ENCODE results near the gene KRT86. TPM values are rescaled to one million over a fixed set of nuclear protein-coding genes. Genes with fewer than 3 reads are reported as not detected.

The KRT86 gene
- polyA plus RNA-seq, 2 of the 4 experiments (the other 2 are of a cell fraction), result 23.5 to 378 TPM

DNA sequence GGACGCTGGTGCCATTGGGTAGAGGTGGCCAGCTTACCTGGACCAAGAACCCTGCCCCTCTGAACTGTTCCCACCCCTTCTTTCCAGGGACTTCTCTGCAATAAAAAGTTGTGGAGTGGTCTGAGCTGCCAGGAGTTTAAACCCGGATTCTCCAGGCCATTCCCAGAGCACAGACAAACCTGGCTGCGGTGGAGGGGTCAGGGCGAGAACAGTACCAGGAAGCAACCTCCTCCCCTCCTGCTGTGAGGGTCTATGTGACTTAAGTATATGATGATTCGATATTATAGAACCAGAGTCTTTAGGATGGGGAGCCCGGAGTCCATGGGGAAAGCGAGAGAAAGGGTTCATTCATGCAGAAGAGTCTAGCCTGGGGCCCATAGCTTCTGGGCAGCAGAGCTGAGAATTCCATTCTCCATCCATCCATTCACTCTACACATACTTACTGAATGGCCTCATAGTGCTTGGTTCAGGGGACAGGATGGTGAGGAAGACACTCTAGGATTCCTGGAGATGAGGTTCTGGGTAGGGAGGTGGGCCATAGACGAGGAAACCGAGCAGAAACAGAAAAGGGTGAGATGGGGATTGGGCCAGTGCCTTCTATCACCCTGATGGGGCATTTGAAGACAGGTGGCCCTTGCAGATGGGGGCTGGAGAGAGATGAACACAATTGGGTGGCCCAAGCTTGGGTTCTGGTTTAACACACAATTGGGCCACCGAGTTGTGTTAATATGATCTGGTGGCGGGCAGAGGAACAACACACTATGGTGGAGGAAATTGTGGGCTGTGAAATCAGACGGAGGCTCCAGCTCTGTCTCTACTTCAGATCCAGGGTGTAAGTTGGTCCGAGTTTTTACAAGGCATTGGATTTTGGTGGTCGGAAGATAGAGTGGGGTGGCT lies 5.2 kb downstream of the KRT86 start:
- ATAC-seq, result peak in 1 of 2 experiments; percentile 17; a peak in 3 of 6 replicates
- no peak for FAIRE-seq
- no peaks in the 10 kb centered on the region for H3K9me3 ChIP-seq
- POLR2A ChIA-PET, result interaction anchor here (1.0 to 11.7 kb wide), 18 partner anchors 8 to 726 kb away, joined by 3 to 383 read pairs (median 7); partner anchors contain the start of genes EIF4B, KRT7 and KRT80
- H3K4me3 ChIP-seq, result no peak overlapping the region
- H3K4me1 ChIP-seq, result peaks cover 76% of the 10 kb centered on the region
- peak in 1 of 2 experiments; percentile 39 for DNase-seq (ENCODE audit: low read depth in 1 of 2, low spot score in 1 of 2)
- WGBS (ENCODE audit: missing lambda C conversion rate), result 13% methylated on average over 14 of the region's 14 CpGs
- CTCF ChIA-PET, result interaction anchor here (0.5 to 15.3 kb wide), 48 partner anchors 8 to 1526 kb away, joined by 3 to 387 read pairs (median 8); partner anchors contain the start of genes KRT7 and KRT83
- peak overlapping the region; percentile 96 to 100 for H3K27ac ChIP-seq
- H3K4me2 ChIP-seq, result peak overlapping the region; percentile 84
- TF ChIP-seq NR3C1 (IDR thresholded peaks at IDR 0.05), result no peak
- no peak for TF ChIP-seq CBX2 (IDR thresholded peaks at IDR 0.05; ENCODE audit: borderline replicate concordance, low read depth)
- TF ChIP-seq MYC (IDR thresholded peaks at IDR 0.05; ENCODE audit: borderline replicate concordance, low read length), result no peak
- peak; percentile 5 for TF ChIP-seq ZSCAN20 (CRISPR knock-in tag; IDR thresholded peaks at IDR 0.05)
- TF ChIP-seq, protein P1, sequence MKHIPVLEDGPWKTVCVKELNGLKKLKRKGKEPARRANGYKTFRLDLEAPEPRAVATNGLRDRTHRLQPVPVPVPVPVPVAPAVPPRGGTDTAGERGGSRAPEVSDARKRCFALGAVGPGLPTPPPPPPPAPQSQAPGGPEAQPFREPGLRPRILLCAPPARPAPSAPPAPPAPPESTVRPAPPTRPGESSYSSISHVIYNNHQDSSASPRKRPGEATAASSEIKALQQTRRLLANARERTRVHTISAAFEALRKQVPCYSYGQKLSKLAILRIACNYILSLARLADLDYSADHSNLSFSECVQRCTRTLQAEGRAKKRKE (CRISPR knock-in tag; IDR thresholded peaks at IDR 0.05; ENCODE audit: low read depth), result peak; percentile 63
- TF ChIP-seq KDM5A (IDR thresholded peaks at IDR 0.05), result no peak
- TF ChIP-seq, protein P2, sequence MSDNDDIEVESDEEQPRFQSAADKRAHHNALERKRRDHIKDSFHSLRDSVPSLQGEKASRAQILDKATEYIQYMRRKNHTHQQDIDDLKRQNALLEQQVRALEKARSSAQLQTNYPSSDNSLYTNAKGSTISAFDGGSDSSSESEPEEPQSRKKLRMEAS (IDR thresholded peaks at IDR 0.05), result no peak
- no peak for TF ChIP-seq CBX8 (IDR thresholded peaks at IDR 0.05)
- no peak for TF ChIP-seq CEBPB (IDR thresholded peaks at IDR 0.05)
- no peak for TF ChIP-seq EHMT2 (IDR thresholded peaks at IDR 0.05; ENCODE audit: low read depth)
- no peak for TF ChIP-seq MAZ (IDR thresholded peaks at IDR 0.05; ENCODE audit: borderline replicate concordance, low read depth, low read length)
- TF ChIP-seq HOXB13 (CRISPR knock-in tag; IDR thresholded peaks at IDR 0.05; ENCODE audit: low read depth), result peak; percentile 96
- TF ChIP-seq SREBF2 (IDR thresholded peaks at IDR 0.05), result no peak
- peak; percentile 86 for TF ChIP-seq HEYL (CRISPR knock-in tag; IDR thresholded peaks at IDR 0.05)
- peak; percentile 77 for TF ChIP-seq HOXA7 (CRISPR knock-in tag; IDR thresholded peaks at IDR 0.05)
- no peak for TF ChIP-seq KDM1A (IDR thresholded peaks at IDR 0.05; ENCODE audit: low read depth)
- no peak for TF ChIP-seq RAD21 (conservative IDR thresholded peaks at IDR 0.05 in 1 of 2, IDR thresholded peaks at IDR 0.05 in 1 of 2)
- TF ChIP-seq TP53 (CRISPR knock-in tag; IDR thresholded peaks at IDR 0.05), result no peak; the same call in 1 of the 2 replicates
- no peak; the same call in 2 of the 3 replicates for TF ChIP-seq SMC3 (IDR thresholded peaks at IDR 0.05)
- TF ChIP-seq, protein P3, sequence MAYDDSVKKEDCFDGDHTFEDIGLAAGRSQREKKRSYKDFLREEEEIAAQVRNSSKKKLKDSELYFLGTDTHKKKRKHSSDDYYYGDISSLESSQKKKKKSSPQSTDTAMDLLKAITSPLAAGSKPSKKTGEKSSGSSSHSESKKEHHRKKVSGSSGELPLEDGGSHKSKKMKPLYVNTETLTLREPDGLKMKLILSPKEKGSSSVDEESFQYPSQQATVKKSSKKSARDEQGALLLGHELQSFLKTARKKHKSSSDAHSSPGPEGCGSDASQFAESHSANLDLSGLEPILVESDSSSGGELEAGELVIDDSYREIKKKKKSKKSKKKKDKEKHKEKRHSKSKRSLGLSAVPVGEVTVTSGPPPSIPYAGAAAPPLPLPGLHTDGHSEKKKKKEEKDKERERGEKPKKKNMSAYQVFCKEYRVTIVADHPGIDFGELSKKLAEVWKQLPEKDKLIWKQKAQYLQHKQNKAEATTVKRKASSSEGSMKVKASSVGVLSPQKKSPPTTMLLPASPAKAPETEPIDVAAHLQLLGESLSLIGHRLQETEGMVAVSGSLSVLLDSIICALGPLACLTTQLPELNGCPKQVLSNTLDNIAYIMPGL (CRISPR knock-in tag; IDR thresholded peaks at IDR 0.05; ENCODE audit: borderline replicate concordance), result peak; percentile 77
- TF ChIP-seq NFE2L2 (conservative IDR thresholded peaks at IDR 0.05; ENCODE audit: low read length), result no peak
- TF ChIP-seq HOXB5 (CRISPR knock-in tag; IDR thresholded peaks at IDR 0.05), result peak; percentile 93
- TF ChIP-seq JUN (IDR thresholded peaks at IDR 0.05), result no peak
- TF ChIP-seq PHF8 (IDR thresholded peaks at IDR 0.05; ENCODE audit: borderline replicate concordance, low read depth), result no peak
- peak; percentile 88 for TF ChIP-seq ZNF302 (CRISPR knock-in tag; IDR thresholded peaks at IDR 0.05)
- no peak for TF ChIP-seq CHD2 (IDR thresholded peaks at IDR 0.05; ENCODE audit: low read length, partially characterized antibody)
- peak; percentile 52 for TF ChIP-seq NPAS2 (CRISPR knock-in tag; IDR thresholded peaks at IDR 0.05; ENCODE audit: borderline replicate concordance)
- peak; percentile 90 for TF ChIP-seq FOSB (CRISPR knock-in tag; IDR thresholded peaks at IDR 0.05)
- peak; percentile 91 for TF ChIP-seq EHF (CRISPR knock-in tag; IDR thresholded peaks at IDR 0.05)
- TF ChIP-seq, protein P4, sequence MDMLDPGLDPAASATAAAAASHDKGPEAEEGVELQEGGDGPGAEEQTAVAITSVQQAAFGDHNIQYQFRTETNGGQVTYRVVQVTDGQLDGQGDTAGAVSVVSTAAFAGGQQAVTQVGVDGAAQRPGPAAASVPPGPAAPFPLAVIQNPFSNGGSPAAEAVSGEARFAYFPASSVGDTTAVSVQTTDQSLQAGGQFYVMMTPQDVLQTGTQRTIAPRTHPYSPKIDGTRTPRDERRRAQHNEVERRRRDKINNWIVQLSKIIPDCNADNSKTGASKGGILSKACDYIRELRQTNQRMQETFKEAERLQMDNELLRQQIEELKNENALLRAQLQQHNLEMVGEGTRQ (IDR thresholded peaks at IDR 0.05), result no peak; the same call in 1 of the 2 replicates
- TF ChIP-seq TFCP2L1 (CRISPR knock-in tag; IDR thresholded peaks at IDR 0.05), result peak; percentile 74; the same call in 1 of the 2 replicates
- TF ChIP-seq, protein P5, sequence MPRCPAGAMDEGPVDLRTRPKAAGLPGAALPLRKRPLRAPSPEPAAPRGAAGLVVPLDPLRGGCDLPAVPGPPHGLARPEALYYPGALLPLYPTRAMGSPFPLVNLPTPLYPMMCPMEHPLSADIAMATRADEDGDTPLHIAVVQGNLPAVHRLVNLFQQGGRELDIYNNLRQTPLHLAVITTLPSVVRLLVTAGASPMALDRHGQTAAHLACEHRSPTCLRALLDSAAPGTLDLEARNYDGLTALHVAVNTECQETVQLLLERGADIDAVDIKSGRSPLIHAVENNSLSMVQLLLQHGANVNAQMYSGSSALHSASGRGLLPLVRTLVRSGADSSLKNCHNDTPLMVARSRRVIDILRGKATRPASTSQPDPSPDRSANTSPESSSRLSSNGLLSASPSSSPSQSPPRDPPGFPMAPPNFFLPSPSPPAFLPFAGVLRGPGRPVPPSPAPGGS (IDR thresholded peaks at IDR 0.05), result no peak
